Endodermal cell (in vitro differentiated cells): Measurements from ENCODE around the gene MYO16. TPM values are rescaled to one million over a fixed set of nuclear protein-coding genes. Genes with fewer than 3 reads are reported as not detected.
"Not testable (repeated sequence)": the region's sequence is repeated elsewhere in the genome, so short reads cannot be mapped to it uniquely, and the experiment has no call there.

Experiments used
- DNase-seq: peaks from one replicate; pipeline ENCODE4 v3.0.0-alpha.2; 2017
- H3K27ac ChIP-seq: 2 replicates; pipeline ENCODE4 v1.5.1; 2013; ENCODE audit warnings: mild to moderate bottlenecking, low read depth, low read length, moderate library complexity
- H3K27me3 ChIP-seq: 2 replicates; pipeline ENCODE4 v1.6.1; 2013; ENCODE audit warnings: mild to moderate bottlenecking, low read length, moderate library complexity; ENCODE audit not compliant: insufficient read depth, control insufficient read depth, poor library complexity, severe bottlenecking
- H3K36me3 ChIP-seq: 2 replicates; pipeline ENCODE4 v1.7.0; 2013; ENCODE audit warnings: mild to moderate bottlenecking, low read length, moderate library complexity; ENCODE audit not compliant: control insufficient read depth, insufficient read depth
- H3K4me1 ChIP-seq: one replicate; pipeline ENCODE4 v1.7.0; 2013; ENCODE audit warnings: low read length; ENCODE audit not compliant: control insufficient read depth, insufficient read depth
- H3K4me3 ChIP-seq: 2 replicates; pipeline ENCODE4 v1.5.1; 2013; ENCODE audit warnings: mild to moderate bottlenecking, low read length, moderate library complexity
- H3K9ac ChIP-seq: 2 replicates; pipeline ENCODE4 v1.6.1; 2013; ENCODE audit warnings: mild to moderate bottlenecking, low read length, moderate library complexity; ENCODE audit not compliant: poor library complexity, severe bottlenecking; ENCODE audit errors: extremely low read depth
- H3K9me3 ChIP-seq: 2 replicates; pipeline ENCODE4 v1.6.1; 2013; ENCODE audit warnings: mild to moderate bottlenecking, low read length, moderate library complexity; ENCODE audit not compliant: control insufficient read depth
- H3K27ac Mint-ChIP-seq: 2 replicates; pipeline ENCODE4 v1.8.0; 2020; ENCODE audit warnings: mixed read lengths
- H3K27me3 Mint-ChIP-seq: 2 replicates; pipeline ENCODE4 v1.8.0; 2021; ENCODE audit warnings: mild to moderate bottlenecking, mixed read lengths; ENCODE audit not compliant: insufficient read depth
- H3K36me3 Mint-ChIP-seq: 2 replicates; pipeline ENCODE4 v1.8.0; 2020; ENCODE audit warnings: low read depth, mixed read lengths
- H3K4me1 Mint-ChIP-seq: 2 replicates; pipeline ENCODE4 v1.8.0; 2020; ENCODE audit warnings: mixed read lengths
- H3K4me3 Mint-ChIP-seq: 2 replicates; pipeline ENCODE4 v1.8.0; 2020; ENCODE audit warnings: mild to moderate bottlenecking, moderate library complexity, mixed read lengths
- H3K9me3 Mint-ChIP-seq: 2 replicates; pipeline ENCODE4 v1.8.0; 2020; ENCODE audit warnings: mild to moderate bottlenecking, mixed read lengths
- CTCF ChIP-seq: fragments of 200-600 bp; sonication (generic); conservative IDR thresholded peaks from 2 replicates; pipeline ENCODE4 v1.5.0; 2021; ENCODE audit warnings: antibody characterized with exemption, mild to moderate bottlenecking
- WGBS, 2 experiments: methylation state at CpG; one replicate each; pipeline versions ENCODE4 v1.1.5 to v1.1.7; 2013; ENCODE audit warnings: missing lambda C conversion rate in 2 of 2, mixed read lengths in 1 of 2; ENCODE audit not compliant: insufficient coverage in 1 of 2, insufficient read length in 1 of 2; 5-methylcytosine and 5-hydroxymethylcytosine counted together
- total RNA-seq, 2 donors: library from RNA; stranded (reverse); fragmentation: NEBNext Ultra II Directional in 1 of 2; extraction: Animal tissue kit (Norgen Biotek cat#: 25700) in 1 of 2; gene quantifications; 2 replicates in 1 of 2; 3 replicates in 1 of 2; pipeline ENCODE4 v1.2.1, GENCODE V29; 2021

MYO16 gene
- total RNA-seq, 2 donors from 2014 or later = 0.70 to 1.2 TPM

DNA sequence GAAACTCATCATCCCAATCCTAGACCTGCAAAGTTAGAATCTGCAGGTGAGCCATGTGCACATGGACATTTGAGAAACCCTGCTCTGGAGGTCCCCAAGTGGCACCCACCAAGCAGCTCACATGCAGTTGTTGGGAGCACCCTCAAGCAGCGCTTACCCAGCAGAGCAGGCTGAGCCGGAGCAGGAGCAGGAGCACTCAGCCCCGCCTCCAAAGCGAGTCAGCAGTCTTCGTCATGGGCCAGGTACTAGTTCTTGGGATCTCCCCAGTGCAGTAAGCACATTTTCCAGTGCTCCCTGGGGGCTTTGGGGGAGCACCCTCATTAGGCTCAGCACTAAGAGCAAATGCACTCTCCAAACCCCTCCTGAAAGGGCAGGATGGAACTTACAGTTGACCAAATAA is 584.3 kb downstream of the MYO16 start:
- no peaks in the 10 kb centered on the region for H3K9me3 ChIP-seq
- no peak overlapping the region for H3K9ac ChIP-seq
- no peaks in the 10 kb centered on the region for H3K9me3 Mint-ChIP-seq
- H3K27me3 ChIP-seq = no peaks in the 10 kb centered on the region
- 90 to 95% methylated on average over 2 to 5 of the region's 5 CpGs for WGBS, 2 experiments
- no peaks in the 10 kb centered on the region for H3K36me3 ChIP-seq
- no peak overlapping the region for H3K4me3 Mint-ChIP-seq
- TF ChIP-seq CTCF = no peak
- no peak overlapping the region for H3K27ac ChIP-seq
- H3K4me1 Mint-ChIP-seq = peaks cover 17% of the 10 kb centered on the region
- H3K4me3 ChIP-seq = no peak overlapping the region
- H3K36me3 Mint-ChIP-seq = no peaks in the 10 kb centered on the region
- DNase-seq = no peak
- H3K4me1 ChIP-seq = peaks cover 12% of the 10 kb centered on the region
- H3K27me3 Mint-ChIP-seq = no peaks in the 10 kb centered on the region
- no peak overlapping the region for H3K27ac Mint-ChIP-seq

- Mint-ChIP-seq H3K9me3 (no peaks in the 10 kb centered on the region), H3K27ac (no peak overlapping the region), H3K27me3 (no peaks in the 10 kb centered on the region), H3K36me3 (no peaks in the 10 kb centered on the region), H3K4me1 (peaks cover 13% of the 10 kb centered on the region), H3K4me3 (no peak overlapping the region)
- no peak overlapping the region for H3K27ac ChIP-seq
- H3K9ac ChIP-seq = no peak overlapping the region
- H3K4me3 ChIP-seq = no peak overlapping the region
- H3K27me3 ChIP-seq = no peaks in the 10 kb centered on the region
- DNase-seq = no peak
- no peak for TF ChIP-seq CTCF
- H3K36me3 ChIP-seq = no peaks in the 10 kb centered on the region
- WGBS, 2 experiments = 99 to 100% methylated on average over 2 of the region's 2 CpGs
- H3K4me1 ChIP-seq = peaks cover 11% of the 10 kb centered on the region
- H3K9me3 ChIP-seq = no peaks in the 10 kb centered on the region
Observed at GRCh38 chr13:109214393-109214792, 585.0 kb downstream of the MYO16 start.

DNA sequence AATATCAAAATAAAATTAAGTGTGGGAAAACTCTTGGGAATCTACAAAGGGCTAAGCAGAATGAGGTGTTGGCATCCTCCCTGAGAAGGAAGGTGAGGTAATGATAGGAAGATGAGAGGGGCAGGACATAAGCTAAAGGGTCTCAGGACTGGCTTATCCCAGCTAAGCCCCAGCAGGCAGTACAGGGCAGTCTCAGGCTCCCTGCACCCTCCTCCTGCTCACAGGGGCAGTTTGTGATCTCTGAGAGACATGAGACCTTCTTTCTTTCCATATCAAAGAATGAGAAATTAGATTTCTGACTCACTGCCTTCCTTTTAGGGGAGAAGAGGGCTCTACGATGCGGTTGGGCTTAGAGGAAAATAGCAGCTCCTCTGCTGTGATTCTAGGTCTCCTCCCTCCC is 586.0 kb downstream of the MYO16 start:
- no peak overlapping the region for H3K4me3 Mint-ChIP-seq
- no peak for TF ChIP-seq CTCF
- Histone ChIP-seq H3K9ac (no peak overlapping the region), H3K9me3 (no peaks in the 10 kb centered on the region), H3K36me3 (no peaks in the 10 kb centered on the region), H3K4me3 (no peak overlapping the region), H3K27ac (no peak overlapping the region), H3K4me1 (peaks cover 8% of the 10 kb centered on the region), H3K27me3 (no peaks in the 10 kb centered on the region)
- WGBS, 2 experiments = 95% methylated on average over 2 of the region's 2 CpGs; no CpG with 5 or more reads in 1 of the 2 experiments
- no peaks in the 10 kb centered on the region for H3K36me3 Mint-ChIP-seq
- peaks cover 7% of the 10 kb centered on the region for H3K4me1 Mint-ChIP-seq
- H3K9me3 Mint-ChIP-seq = no peaks in the 10 kb centered on the region
- no peak overlapping the region for H3K27ac Mint-ChIP-seq
- no peak for DNase-seq
- no peaks in the 10 kb centered on the region for H3K27me3 Mint-ChIP-seq

DNA sequence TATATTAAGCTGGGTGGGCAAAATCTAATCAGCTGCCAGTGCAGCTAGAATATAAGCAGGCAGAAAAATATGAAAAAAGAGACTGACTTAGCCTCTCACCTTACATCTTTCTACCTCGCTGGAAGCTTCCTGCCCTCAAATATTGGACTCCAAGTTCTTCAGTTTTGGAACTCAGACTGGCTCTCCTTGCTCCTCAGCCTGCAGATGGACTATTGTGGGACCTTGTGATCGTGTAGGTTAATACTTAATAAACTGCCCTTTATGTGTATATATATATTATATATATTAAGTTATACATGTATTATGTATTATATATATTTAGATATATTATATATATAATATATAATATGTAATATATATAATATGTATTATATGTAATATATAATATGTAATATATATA is 588.1 kb downstream of the MYO16 start:
- not testable (repeated sequence) for H3K27me3 Mint-ChIP-seq, H3K4me1 ChIP-seq, H3K9me3 Mint-ChIP-seq, H3K4me1 Mint-ChIP-seq, H3K4me3 Mint-ChIP-seq, H3K9ac ChIP-seq, DNase-seq, H3K4me3 ChIP-seq, H3K36me3 ChIP-seq, H3K27ac Mint-ChIP-seq, H3K27me3 ChIP-seq, H3K27ac ChIP-seq, H3K9me3 ChIP-seq, H3K36me3 Mint-ChIP-seq
- 83 to 87% methylated on average over 1 of the region's 2 CpGs for WGBS, 2 experiments
